Keratinocyte (primary cell): Measurements from ENCODE around the gene OTUD4. TPM values are rescaled to one million over a fixed set of nuclear protein-coding genes. Genes with fewer than 3 reads are reported as not detected.

Experiments
- DNase-seq: peaks from one replicate; pipeline ENCODE4 v3.0.0-alpha.2; 2011; ENCODE audit warnings: low read depth, missing footprints, low spot score
- FAIRE-seq: peaks from 2 replicates; lab custom pipeline; 2011; peaks lifted over from hg19 to GRCh38; lab: Jason Lieb, UNC
- H2AFZ ChIP-seq: 2 replicates; pipeline ENCODE4 v1.6.0; 2012; ENCODE audit warnings: low read length, control low read depth, inconsistent platforms; ENCODE audit not compliant: control insufficient read depth
- H3K27ac ChIP-seq: 2 replicates; pipeline ENCODE4 v1.5.1; 2011; ENCODE audit warnings: low read length; ENCODE audit not compliant: control insufficient read depth, insufficient read depth
- H3K27me3 ChIP-seq: 3 replicates; pipeline ENCODE4 v1.6.0; 2011; ENCODE audit warnings: low read length; ENCODE audit not compliant: control insufficient read depth, insufficient read depth; ENCODE audit errors: extremely low read depth
- H3K36me3 ChIP-seq, 2 experiments: 2 replicates in 1 of 2; 3 replicates in 1 of 2; pipeline ENCODE4 v1.5.1; 2011; ENCODE audit warnings: low read length in 2 of 2, mild to moderate bottlenecking in 1 of 2; ENCODE audit not compliant: control insufficient read depth in 2 of 2, insufficient read depth in 2 of 2; ENCODE audit errors: extremely low read depth in 1 of 2
- H3K4me1 ChIP-seq: 3 replicates; pipeline ENCODE4 v1.5.1; 2011; ENCODE audit warnings: low read length; ENCODE audit not compliant: control insufficient read depth, insufficient read depth; ENCODE audit errors: extremely low read depth
- H3K4me2 ChIP-seq: 3 replicates; pipeline ENCODE4 v1.6.0; 2011; ENCODE audit warnings: low read depth, low read length; ENCODE audit not compliant: control insufficient read depth, insufficient read depth; ENCODE audit errors: extremely low read depth
- H3K4me3 ChIP-seq, 3 experiments: fragments of 200-600 bp in 1 of 3; sonication (generic) in 1 of 3; 2 replicates in 2 of 3; 3 replicates in 1 of 3; pipeline ENCODE4 v1.5.1; 2011 to 2016; ENCODE audit warnings: low read length in 3 of 3, mild to moderate bottlenecking in 3 of 3, control low read depth in 2 of 3, inconsistent platforms in 1 of 3, low read depth in 1 of 3, mixed read lengths in 1 of 3, mixed run types in 1 of 3, moderate library complexity in 1 of 3; ENCODE audit not compliant: control insufficient read depth in 2 of 3, insufficient read depth in 2 of 3; ENCODE audit errors: extremely low read depth in 1 of 3
- H3K79me2 ChIP-seq: 2 replicates; pipeline ENCODE4 v1.6.0; 2012; ENCODE audit warnings: low read length; ENCODE audit not compliant: control insufficient read depth, insufficient read depth
- H3K9ac ChIP-seq: 3 replicates; pipeline ENCODE4 v1.6.0; 2011; ENCODE audit warnings: low read length; ENCODE audit not compliant: control insufficient read depth, insufficient read depth; ENCODE audit errors: extremely low read depth
- H3K9me1 ChIP-seq: 3 replicates; pipeline ENCODE4 v1.6.0; 2011; ENCODE audit warnings: low read length; ENCODE audit not compliant: control insufficient read depth, insufficient read depth; ENCODE audit errors: extremely low read depth
- H3K9me3 ChIP-seq: 2 replicates; pipeline ENCODE4 v1.5.1; 2012; ENCODE audit warnings: low read depth, low read length; ENCODE audit not compliant: control insufficient read depth
- H4K20me1 ChIP-seq: 3 replicates; pipeline ENCODE4 v1.6.0; 2011; ENCODE audit warnings: low read length; ENCODE audit not compliant: control insufficient read depth, insufficient read depth; ENCODE audit errors: extremely low read depth
- CTCF ChIP-seq, 3 experiments: IDR thresholded peaks in 1 of 3; conservative IDR thresholded peaks in 1 of 3; optimal IDR thresholded peaks in 1 of 3; 2 replicates in 2 of 3; 3 replicates in 1 of 3; pipeline versions ENCODE3 to v1.5.1; 2011; ENCODE audit warnings: low read length in 3 of 3, mild to moderate bottlenecking in 3 of 3, moderate library complexity in 2 of 3, control low read depth in 1 of 3, inconsistent platforms in 1 of 3; ENCODE audit not compliant: insufficient read depth in 2 of 3; ENCODE audit errors: extremely low read depth in 1 of 3
- EZH2 ChIP-seq: IDR thresholded peaks from one replicate; pipeline ENCODE4 v1.6.1; 2012; ENCODE audit warnings: inconsistent platforms, mild to moderate bottlenecking, low read length, moderate library complexity
- dilution Hi-C: fragments of 300-500 bp; cut with MboI; formaldehyde crosslinking; loops from one replicate; pipeline ENCODE4 v1.7.0; 2020; ENCODE audit warnings: low sequenced_read_pairs; ENCODE audit not compliant: extremely low pct_ligation_motif_present
- polyA plus RNA-seq, 5 experiments: library from polyadenylated mRNA; depleted of rRNA in 3 of 5; stranded (reverse) in 3 of 5; stranded (forward) in 1 of 5; unstranded in 1 of 5; fragments of >200 nt; gene quantifications; 1 replicate in 1 of 5; 2 replicates in 3 of 5; 3 replicates in 1 of 5; pipeline versions ENCODE4 v1.2.1 to v1.2.3, GENCODE V29; 2011 to 2012; ENCODE audit warnings: missing spikeins in 2 of 5, low read depth in 1 of 5, low replicate concordance in 1 of 5

OTUD4 gene
- polyA plus RNA-seq, 1 donor (not counting 4 experiments of a cell fraction or from before 2014, with no cell fraction given), result 30.2 TPM

GRCh38 chr4:145107126-145107525, 73.3 kb downstream of the OTUD4 start:
- Histone ChIP-seq H3K4me1 (no peaks in the 10 kb centered on the region), H3K36me3 (peaks cover 14 to 16% of the 10 kb centered on the region in 2 experiments), H3K4me3 (no peak overlapping the region), H3K27me3 (no peaks in the 10 kb centered on the region), H3K9me3 (no peaks in the 10 kb centered on the region), H2AFZ (no peak overlapping the region), H3K27ac (no peak overlapping the region), H3K9ac (no peak overlapping the region), H3K4me2 (no peak overlapping the region), H3K79me2 (peaks cover 32% of the 10 kb centered on the region), H4K20me1 (peaks cover 4% of the 10 kb centered on the region), H3K9me1 (peaks cover 5% of the 10 kb centered on the region)
- TF ChIP-seq CTCF (optimal IDR thresholded peaks at IDR 0.05 in 1 of 3, IDR thresholded peaks at IDR 0.05 in 1 of 3, conservative IDR thresholded peaks at IDR 0.05 in 1 of 3; ENCODE audit: extremely low read depth in 1 of 3, insufficient read depth in 2 of 3, low read length in 3 of 3), result no peak
- no peak for TF ChIP-seq EZH2
- DNase-seq (no peak), FAIRE-seq (no peak)
- dilution Hi-C loops, result no loop called here

GRCh38 chr4:145103496-145103895, 76.9 kb downstream of the OTUD4 start:
- no peak overlapping the region for H3K4me3 ChIP-seq
- peaks cover 5 to 9% of the 10 kb centered on the region in 2 experiments for H3K36me3 ChIP-seq
- peaks cover 68% of the 10 kb centered on the region for H3K79me2 ChIP-seq
- no peaks in the 10 kb centered on the region for H3K9me3 ChIP-seq
- H3K4me2 ChIP-seq, result no peak overlapping the region
- no peaks in the 10 kb centered on the region for H3K27me3 ChIP-seq
- H3K4me1 ChIP-seq, result peaks cover 13% of the 10 kb centered on the region
- peaks cover 10% of the 10 kb centered on the region for H4K20me1 ChIP-seq
- TF ChIP-seq CTCF (optimal IDR thresholded peaks at IDR 0.05 in 1 of 3, IDR thresholded peaks at IDR 0.05 in 1 of 3, conservative IDR thresholded peaks at IDR 0.05 in 1 of 3; ENCODE audit: extremely low read depth in 1 of 3, insufficient read depth in 2 of 3, low read length in 3 of 3) (no peak), EZH2 (no peak)
- FAIRE-seq (no peak), DNase-seq (no peak)
- H3K27ac ChIP-seq, result no peak overlapping the region
- H3K9ac ChIP-seq, result no peak overlapping the region
- H2AFZ ChIP-seq, result no peak overlapping the region
- H3K9me1 ChIP-seq, result peaks cover 8% of the 10 kb centered on the region
- dilution Hi-C loops, result no loop called here
